Peyer's patch (tissue), 4 donors: ENCODE data around the gene CSK. TPM values are rescaled to one million over a fixed set of nuclear protein-coding genes. Genes with fewer than 3 reads are reported as not detected.
A peak's percentile ranks its signal among the peaks of the same experiment; 100 is the strongest.

Source experiments
- DNase-seq, 3 donors: peaks; one replicate each; pipeline ENCODE4 v3.0.0-alpha.2; 2017 to 2019
- H3K27ac ChIP-seq, 4 donors: fragments of 200-600 bp; sonication (generic); one replicate each; pipeline ENCODE4 v1.5.1; 2016 to 2019
- H3K27me3 ChIP-seq, 2 donors: fragments of 200-600 bp; sonication (generic); one replicate each; pipeline ENCODE4 v1.5.1; 2019
- H3K36me3 ChIP-seq, 3 donors: fragments of 200-600 bp; sonication (generic); one replicate each; pipeline ENCODE4 v1.5.1; 2016 to 2019
- H3K4me1 ChIP-seq, 4 donors: fragments of 200-600 bp; sonication (generic); one replicate each; pipeline ENCODE4 v1.5.1; 2016 to 2019
- H3K4me3 ChIP-seq, 4 donors: fragments of 200-600 bp; sonication (generic); 1 replicate in 3 of 4; 2 replicates in 1 of 4; pipeline ENCODE4 v1.5.1; 2016 to 2019; ENCODE audit warnings: mild to moderate bottlenecking in 1 of 4
- H3K9me3 ChIP-seq, 4 donors: fragments of 200-600 bp; sonication (generic); one replicate each; pipeline ENCODE4 v1.5.1; 2016 to 2019; ENCODE audit warnings: mild to moderate bottlenecking in 1 of 4
- CTCF ChIP-seq, 6 experiments: fragments of 450-650 bp in 4 of 6; fragments of 200-600 bp in 2 of 6; sonication (generic) in 1 of 6; IDR thresholded peaks; one replicate each; pipeline ENCODE4 v1.5.1; 2017 to 2019; ENCODE audit warnings: antibody characterized with exemption in 6 of 6, mild to moderate bottlenecking in 3 of 6, moderate library complexity in 1 of 6
- POLR2A ChIP-seq, 2 donors: fragments of 450-650 bp; IDR thresholded peaks; one replicate each; pipeline ENCODE4 v1.5.1; 2017; ENCODE audit warnings: antibody characterized with exemption in 2 of 2, mild to moderate bottlenecking in 2 of 2, moderate library complexity in 2 of 2
- total RNA-seq, 4 donors: library from RNA; depleted of rRNA; stranded (reverse); fragments of >200 nt; gene quantifications; one replicate each; pipeline ENCODE4 v1.1.0, GENCODE V29; 2016

Gene CSK
- total RNA-seq, 4 donors from 2014 or later, result 53.8 to 122 (median 66.2) TPM

GRCh38 chr15:74798388-74799254, 16.7 kb downstream of the CSK start:
- peaks cover 0 to 48% (median 0%) of the 10 kb centered on the region in 3 donors for H3K36me3 ChIP-seq
- H3K9me3 ChIP-seq, result no peaks in the 10 kb centered on the region
- H3K4me1 ChIP-seq, result peaks cover 4 to 48% (median 39%) of the 10 kb centered on the region in 4 donors
- peak in 4 of 6 experiments; percentile 27 to 50 (median 38) for TF ChIP-seq CTCF (IDR thresholded peaks at IDR 0.05)
- TF ChIP-seq POLR2A (IDR thresholded peaks at IDR 0.05), result no peak
- H3K4me3 ChIP-seq, result peak overlapping the region in 1 of 4 donors; percentile 12
- peak overlapping the region in 3 of 4 donors; percentile 71 to 97 (median 76) for H3K27ac ChIP-seq
- no peaks in the 10 kb centered on the region for H3K27me3 ChIP-seq
- peak; percentile 74 to 91 (median 86) for DNase-seq

- Histone ChIP-seq H3K4me1 (peaks cover 4 to 46% (median 38%) of the 10 kb centered on the region in 4 donors), H3K9me3 (no peaks in the 10 kb centered on the region), H3K36me3 (peaks cover 0 to 50% (median 0%) of the 10 kb centered on the region in 3 donors), H3K27ac (peak overlapping the region; percentile 55 to 97 (median 74)), H3K27me3 (no peaks in the 10 kb centered on the region), H3K4me3 (no peak overlapping the region)
- peak in 1 of 3 donors; percentile 60 for DNase-seq
- no peak for TF ChIP-seq CTCF (IDR thresholded peaks at IDR 0.05)
- no peak for TF ChIP-seq POLR2A (IDR thresholded peaks at IDR 0.05)
Observed at GRCh38 chr15:74799255-74799855, 17.5 kb downstream of the CSK start.

GRCh38 chr15:74799856-74800558, 18.1 kb downstream of the CSK start:
- peak; percentile 86 to 95 (median 94) for DNase-seq
- peaks cover 0 to 50% (median 0%) of the 10 kb centered on the region in 3 donors for H3K36me3 ChIP-seq
- TF ChIP-seq POLR2A (IDR thresholded peaks at IDR 0.05) (no peak), CTCF (IDR thresholded peaks at IDR 0.05) (peak; percentile 98 to 100 (median 99))
- H3K4me3 ChIP-seq, result no peak overlapping the region
- H3K9me3 ChIP-seq, result no peaks in the 10 kb centered on the region
- H3K27me3 ChIP-seq, result no peaks in the 10 kb centered on the region
- peaks cover 4 to 40% (median 35%) of the 10 kb centered on the region in 4 donors for H3K4me1 ChIP-seq
- H3K27ac ChIP-seq, result peak overlapping the region; percentile 55 to 97 (median 74)

GRCh38 chr15:74800559-74801094, 18.7 kb downstream of the CSK start:
- Histone ChIP-seq H3K36me3 (peaks cover 0 to 50% (median 0%) of the 10 kb centered on the region in 3 donors), H3K4me1 (peaks cover 4 to 36% (median 32%) of the 10 kb centered on the region in 4 donors), H3K27me3 (no peaks in the 10 kb centered on the region), H3K27ac (peak overlapping the region; percentile 49 to 97 (median 74)), H3K9me3 (no peaks in the 10 kb centered on the region), H3K4me3 (no peak overlapping the region)
- no peak for TF ChIP-seq CTCF (IDR thresholded peaks at IDR 0.05)
- no peak for TF ChIP-seq POLR2A (IDR thresholded peaks at IDR 0.05)
- peak in 2 of 3 donors; percentile 72 to 82 for DNase-seq
